Measurements from ENCODE around the gene CDC42BPA. TPM values are rescaled to one million over a fixed set of nuclear protein-coding genes. Genes with fewer than 3 reads are reported as not detected.
"Not testable (repeated sequence)": the region's sequence is repeated elsewhere in the genome, so short reads cannot be mapped to it uniquely, and the experiment has no call there.

Gene CDC42BPA
- total RNA-seq, 1 experiment from 2014 or later: 32.0 TPM

GRCh38 chr1:226957714-226958113, 360.6 kb downstream of the CDC42BPA start:
- H3K36me3 ChIP-seq (ENCODE audit: low read depth, low read length): peaks cover 5% of the 10 kb centered on the region
- TF ChIP-seq EZH2 (IDR thresholded peaks at IDR 0.05; ENCODE audit: low read length, unreplicated experiment): no peak
- no peak for TF ChIP-seq CTCF (conservative IDR thresholded peaks at IDR 0.05; ENCODE audit: low read depth, low read length)
- TF ChIP-seq EZH2phosphoT487 (IDR thresholded peaks at IDR 0.05; ENCODE audit: borderline replicate concordance, low read length): no peak
- intact Hi-C loops (cut with micrococcal nuclease): no loop called here
- no peaks in the 10 kb centered on the region for H3K9me2 ChIP-seq (replicated peaks; ENCODE audit: low read length)
- no peaks in the 10 kb centered on the region for H3K27me3 ChIP-seq (ENCODE audit: low read length)
- H3F3A ChIP-seq (ENCODE audit: low read length, unreplicated experiment): no peaks in the 10 kb centered on the region
- H3K4me1 ChIP-seq (ENCODE audit: insufficient read depth, low read length): no peaks in the 10 kb centered on the region
- no TSS peak for BruUV-seq (replicated peaks)
- ChIA-PET CTCF (no interaction called here), POLR2A (ENCODE audit: unreplicated experiment) (interaction anchor here (0.7 kb wide), 1 partner anchor 549 kb away, joined by 8 read pairs; no protein-coding TSS in a partner anchor)
- peaks cover 50% of the 10 kb centered on the region for H3K79me2 ChIP-seq (ENCODE audit: low read length)
- no peak overlapping the region for H3K27ac ChIP-seq (ENCODE audit: low read length)
- no peaks in the 10 kb centered on the region for H3K9me3 ChIP-seq (ENCODE audit: low read length)
- H3K9ac ChIP-seq (ENCODE audit: low read length): no peak overlapping the region
- no peaks in the 10 kb centered on the region for H4K20me1 ChIP-seq (ENCODE audit: low read length)
- no peak for DNase-seq
- no peak for ATAC-seq
- no peak overlapping the region for H3K4me2 ChIP-seq (ENCODE audit: low read length)
- H3K4me3 ChIP-seq (ENCODE audit: low read length): no peak overlapping the region
- no peak overlapping the region for H2AFZ ChIP-seq (ENCODE audit: low read length)

GRCh38 chr1:226956942-226957713, 361.2 kb downstream of the CDC42BPA start:
- Histone ChIP-seq H3K4me3 (ENCODE audit: low read length) (no peak overlapping the region), H3F3A (ENCODE audit: low read length, unreplicated experiment) (no peaks in the 10 kb centered on the region), H3K9ac (ENCODE audit: low read length) (no peak overlapping the region), H2AFZ (ENCODE audit: low read length) (no peak overlapping the region), H3K4me1 (ENCODE audit: insufficient read depth, low read length) (no peaks in the 10 kb centered on the region), H3K4me2 (ENCODE audit: low read length) (no peak overlapping the region), H3K9me3 (ENCODE audit: low read length) (no peaks in the 10 kb centered on the region), H3K36me3 (ENCODE audit: low read depth, low read length) (peaks cover 5% of the 10 kb centered on the region), H4K20me1 (ENCODE audit: low read length) (no peaks in the 10 kb centered on the region), H3K9me2 (replicated peaks; ENCODE audit: low read length) (no peaks in the 10 kb centered on the region), H3K27me3 (ENCODE audit: low read length) (no peaks in the 10 kb centered on the region), H3K79me2 (ENCODE audit: low read length) (peaks cover 50% of the 10 kb centered on the region), H3K27ac (ENCODE audit: low read length) (no peak overlapping the region)
- CTCF ChIA-PET: no interaction called here
- POLR2A ChIA-PET (ENCODE audit: unreplicated experiment): interaction anchor here (0.7 kb wide), 1 partner anchor 549 kb away, joined by 8 read pairs; no protein-coding TSS in a partner anchor
- DNase-seq (no peak), ATAC-seq (no peak)
- intact Hi-C loops (cut with micrococcal nuclease): no loop called here
- no TSS peak for BruUV-seq (replicated peaks)
- TF ChIP-seq EZH2 (IDR thresholded peaks at IDR 0.05; ENCODE audit: low read length, unreplicated experiment) (no peak), CTCF (conservative IDR thresholded peaks at IDR 0.05; ENCODE audit: low read depth, low read length) (no peak), EZH2phosphoT487 (IDR thresholded peaks at IDR 0.05; ENCODE audit: borderline replicate concordance, low read length) (no peak)

- DNase-seq; POLR2A ChIA-PET (ENCODE audit: unreplicated experiment); intact Hi-C loops (cut with micrococcal nuclease): not testable (repeated sequence)
Observed at GRCh38 chr1:226955857-226956256, 362.4 kb downstream of the CDC42BPA start.

More at GRCh38 chr1:226955857-226956256, 362.4 kb downstream of the CDC42BPA start:
- H3K4me1 ChIP-seq (ENCODE audit: insufficient read depth, low read length); H3K4me3 ChIP-seq (ENCODE audit: low read length); H3K9ac ChIP-seq (ENCODE audit: low read length); H3K36me3 ChIP-seq (ENCODE audit: low read depth, low read length); H3F3A ChIP-seq (ENCODE audit: low read length, unreplicated experiment); BruUV-seq (replicated peaks); H4K20me1 ChIP-seq (ENCODE audit: low read length); H3K9me3 ChIP-seq (ENCODE audit: low read length); ATAC-seq; H3K4me2 ChIP-seq (ENCODE audit: low read length); H3K27me3 ChIP-seq (ENCODE audit: low read length); CTCF ChIA-PET; H3K9me2 ChIP-seq (replicated peaks; ENCODE audit: low read length); H3K27ac ChIP-seq (ENCODE audit: low read length); H2AFZ ChIP-seq (ENCODE audit: low read length): not testable (repeated sequence)
- peaks cover 62% of the 10 kb centered on the region for H3K79me2 ChIP-seq (ENCODE audit: low read length)
